B cell (primary cell): ENCODE measurements around the gene GHRL.

Source experiments
- CTCF ChIP-seq: fragments of 200-600 bp; IDR thresholded peaks from one replicate; pipeline ENCODE4 v1.8.0; 2022; ENCODE audit warnings: antibody characterized with exemption, mild to moderate bottlenecking
- EZH2 ChIP-seq: IDR thresholded peaks from 2 replicates; pipeline ENCODE4 v1.6.1; 2012; ENCODE audit warnings: borderline replicate concordance, low read depth, mild to moderate bottlenecking, moderate library complexity, low read length; ENCODE audit not compliant: insufficient read depth, poor library complexity, severe bottlenecking

GRCh38 chr3:10308678-10309077 is 15.9 kb upstream of the GHRL start:
- TF ChIP-seq CTCF = no peak
- no peak for TF ChIP-seq EZH2
